Raji (cell line): ENCODE measurements around the gene ADAT2.

Source experiments
- POLR2A ChIP-seq: IDR thresholded peaks from 2 replicates; pipeline ENCODE4 v1.6.1; 2011; ENCODE audit warnings: low read depth, low read length, control low read depth; ENCODE audit not compliant: insufficient read depth

Gene ADAT2

GRCh38 chr6:143449714-143450452 lies 612 bp downstream of the ADAT2 start:
- no peak for TF ChIP-seq POLR2A

GRCh38 chr6:143449082-143449713 lies 1.3 kb downstream of the ADAT2 start:
- TF ChIP-seq POLR2A = no peak

- no peak for TF ChIP-seq POLR2A
These were observed 7.4 kb downstream of the ADAT2 start for GRCh38 chr6:143443096-143443495.

- TF ChIP-seq POLR2A = no peak
These were observed 8.6 kb downstream of the ADAT2 start for GRCh38 chr6:143441680-143442545.

GRCh38 chr6:143441010-143441409 lies 9.5 kb downstream of the ADAT2 start:
- TF ChIP-seq POLR2A = no peak

GRCh38 chr6:143432588-143432987 lies 17.9 kb downstream of the ADAT2 start:
- TF ChIP-seq POLR2A = no peak

- no peak for TF ChIP-seq POLR2A
These were observed 19.3 kb downstream of the ADAT2 start for GRCh38 chr6:143431226-143431625.

GRCh38 chr6:143429970-143430369 lies 20.5 kb downstream of the ADAT2 start:
- no peak for TF ChIP-seq POLR2A

GRCh38 chr6:143427109-143427817 lies 23.2 kb downstream of the ADAT2 start:
- no peak for TF ChIP-seq POLR2A

- no peak for TF ChIP-seq POLR2A
These were observed 24.5 kb downstream of the ADAT2 start for GRCh38 chr6:143426026-143426425.

GRCh38 chr6:143419526-143419925 lies 31.0 kb downstream of the ADAT2 start:
- no peak for TF ChIP-seq POLR2A

GRCh38 chr6:143414769-143415168 lies 35.7 kb downstream of the ADAT2 start:
- TF ChIP-seq POLR2A = no peak

- TF ChIP-seq POLR2A = no peak
These were observed 39.6 kb downstream of the ADAT2 start for GRCh38 chr6:143410859-143411270.

- TF ChIP-seq POLR2A = no peak
These were observed 41.7 kb downstream of the ADAT2 start for GRCh38 chr6:143408787-143409162.

- no peak for TF ChIP-seq POLR2A
These were observed 42.2 kb downstream of the ADAT2 start for GRCh38 chr6:143408151-143408786.
